ENCODE measurements around the gene SUGT1.
"Not testable (repeated sequence)": the region's sequence is repeated elsewhere in the genome, so short reads cannot be mapped to it uniquely, and the experiment has no call there.

GRCh38 chr13:52606795-52607194 is 45.8 kb upstream of the SUGT1 start:
- TF ChIP-seq CTCF (conservative IDR thresholded peaks at IDR 0.05; ENCODE audit: low read length); EZH2phosphoT487 (IDR thresholded peaks at IDR 0.05; ENCODE audit: borderline replicate concordance): not testable (repeated sequence)

Measured in Loucy (cell line).